HUES6 (cell line): ENCODE measurements around the gene ADGRV1.

Experiments used
- H3K27ac ChIP-seq: 2 replicates; pipeline ENCODE4 v1.7.0; 2013; ENCODE audit warnings: low read depth, mild to moderate bottlenecking, low read length, inconsistent platforms
- H3K27me3 ChIP-seq: 2 replicates; pipeline ENCODE4 v1.6.1; 2013; ENCODE audit warnings: low read length; ENCODE audit not compliant: control insufficient read depth, insufficient read depth
- H3K36me3 ChIP-seq: 2 replicates; pipeline ENCODE4 v1.6.1; 2013; ENCODE audit warnings: low read length; ENCODE audit not compliant: control insufficient read depth, insufficient read depth
- H3K4me1 ChIP-seq: 2 replicates; pipeline ENCODE4 v1.6.1; 2013; ENCODE audit warnings: low read length; ENCODE audit not compliant: control insufficient read depth, insufficient read depth
- H3K4me3 ChIP-seq: 2 replicates; pipeline ENCODE4 v1.5.1; 2013; ENCODE audit warnings: low read depth, low read length
- H3K9ac ChIP-seq: one replicate; pipeline ENCODE4 v1.6.1; 2013; ENCODE audit warnings: mild to moderate bottlenecking, low read length
- H3K9me3 ChIP-seq: 2 replicates; pipeline ENCODE4 v1.6.1; 2013; ENCODE audit warnings: low read depth, low read length; ENCODE audit not compliant: control insufficient read depth, insufficient read depth

The ADGRV1 gene

GRCh38 chr5:90886381-90886780 is 327.8 kb downstream of the ADGRV1 start:
- H3K4me3 ChIP-seq: no peak overlapping the region
- H3K9ac ChIP-seq: no peak overlapping the region
- H3K9me3 ChIP-seq: no peaks in the 10 kb centered on the region
- no peak overlapping the region for H3K27ac ChIP-seq
- peaks cover 15% of the 10 kb centered on the region for H3K4me1 ChIP-seq
- no peaks in the 10 kb centered on the region for H3K36me3 ChIP-seq
- H3K27me3 ChIP-seq: no peaks in the 10 kb centered on the region

GRCh38 chr5:90888511-90889324 is 330.1 kb downstream of the ADGRV1 start:
- no peaks in the 10 kb centered on the region for H3K36me3 ChIP-seq
- H3K9me3 ChIP-seq: no peaks in the 10 kb centered on the region
- H3K27ac ChIP-seq: no peak overlapping the region
- H3K9ac ChIP-seq: no peak overlapping the region
- no peak overlapping the region for H3K4me3 ChIP-seq
- H3K27me3 ChIP-seq: no peaks in the 10 kb centered on the region
- peaks cover under 1% of the 10 kb centered on the region for H3K4me1 ChIP-seq

- Histone ChIP-seq H3K27ac (no peak overlapping the region), H3K4me1 (no peaks in the 10 kb centered on the region), H3K4me3 (no peak overlapping the region)
Measured at GRCh38 chr5:90889325-90889600, 330.7 kb downstream of the ADGRV1 start.

GRCh38 chr5:90890180-90890579 is 331.6 kb downstream of the ADGRV1 start:
- H3K4me1 ChIP-seq: no peaks in the 10 kb centered on the region
- no peaks in the 10 kb centered on the region for H3K27me3 ChIP-seq
- no peaks in the 10 kb centered on the region for H3K9me3 ChIP-seq
- H3K27ac ChIP-seq: no peak overlapping the region
- H3K9ac ChIP-seq: no peak overlapping the region
- H3K36me3 ChIP-seq: peaks cover 3% of the 10 kb centered on the region; the same call in 1 of the 2 replicates
- no peak overlapping the region for H3K4me3 ChIP-seq

More at GRCh38 chr5:90889325-90889600, 330.7 kb downstream of the ADGRV1 start:
- H3K27me3 ChIP-seq: no peaks in the 10 kb centered on the region
- H3K36me3 ChIP-seq: no peaks in the 10 kb centered on the region
- H3K9ac ChIP-seq: no peak overlapping the region
- H3K9me3 ChIP-seq: no peaks in the 10 kb centered on the region

- H3K4me3 ChIP-seq: no peak overlapping the region
- H3K27ac ChIP-seq: no peak overlapping the region
- peaks cover 8% of the 10 kb centered on the region; the same call in 1 of the 2 replicates for H3K4me1 ChIP-seq
- peaks cover 3% of the 10 kb centered on the region; the same call in 1 of the 2 replicates for H3K36me3 ChIP-seq
- H3K9me3 ChIP-seq: no peaks in the 10 kb centered on the region
- H3K27me3 ChIP-seq: no peaks in the 10 kb centered on the region
- H3K9ac ChIP-seq: no peak overlapping the region
Measured at GRCh38 chr5:90894866-90895420, 336.3 kb downstream of the ADGRV1 start.

GRCh38 chr5:90897618-90898017 is 339.0 kb downstream of the ADGRV1 start:
- no peak overlapping the region for H3K27ac ChIP-seq
- H3K27me3 ChIP-seq: no peaks in the 10 kb centered on the region
- H3K9ac ChIP-seq: no peak overlapping the region
- H3K4me1 ChIP-seq: peaks cover 8% of the 10 kb centered on the region; the same call in 1 of the 2 replicates
- H3K9me3 ChIP-seq: no peaks in the 10 kb centered on the region
- peaks cover 3% of the 10 kb centered on the region; the same call in 1 of the 2 replicates for H3K36me3 ChIP-seq
- no peak overlapping the region for H3K4me3 ChIP-seq

GRCh38 chr5:90898326-90899013 is 339.9 kb downstream of the ADGRV1 start:
- no peak overlapping the region for H3K4me3 ChIP-seq

GRCh38 chr5:90899014-90899604 is 340.5 kb downstream of the ADGRV1 start:
- no peak overlapping the region for H3K27ac ChIP-seq
- no peaks in the 10 kb centered on the region for H3K27me3 ChIP-seq
- peaks cover 8% of the 10 kb centered on the region; the same call in 1 of the 2 replicates for H3K4me1 ChIP-seq
- no peaks in the 10 kb centered on the region for H3K9me3 ChIP-seq
- H3K36me3 ChIP-seq: peaks cover 3% of the 10 kb centered on the region; the same call in 1 of the 2 replicates
- no peak overlapping the region for H3K9ac ChIP-seq
- H3K4me3 ChIP-seq: no peak overlapping the region

More at GRCh38 chr5:90898326-90899013, 339.9 kb downstream of the ADGRV1 start:
- no peak overlapping the region for H3K9ac ChIP-seq
- H3K4me1 ChIP-seq: peaks cover 8% of the 10 kb centered on the region; the same call in 1 of the 2 replicates
- H3K9me3 ChIP-seq: no peaks in the 10 kb centered on the region
- peaks cover 3% of the 10 kb centered on the region; the same call in 1 of the 2 replicates for H3K36me3 ChIP-seq
- H3K27ac ChIP-seq: no peak overlapping the region
- no peaks in the 10 kb centered on the region for H3K27me3 ChIP-seq

- Histone ChIP-seq H3K9ac (no peak overlapping the region), H3K9me3 (no peaks in the 10 kb centered on the region), H3K27me3 (no peaks in the 10 kb centered on the region), H3K4me3 (no peak overlapping the region), H3K27ac (no peak overlapping the region), H3K36me3 (no peaks in the 10 kb centered on the region), H3K4me1 (peaks cover 6% of the 10 kb centered on the region; the same call in 1 of the 2 replicates)
Measured at GRCh38 chr5:90901261-90901660, 342.7 kb downstream of the ADGRV1 start.

GRCh38 chr5:90902170-90902569 is 343.6 kb downstream of the ADGRV1 start:
- Histone ChIP-seq H3K27me3 (no peaks in the 10 kb centered on the region), H3K9ac (no peak overlapping the region), H3K27ac (no peak overlapping the region), H3K4me3 (no peak overlapping the region), H3K36me3 (no peaks in the 10 kb centered on the region), H3K4me1 (no peaks in the 10 kb centered on the region), H3K9me3 (no peaks in the 10 kb centered on the region)
